Mucosa of descending colon (tissue), 3 donors: ENCODE data around the gene SLC25A45. TPM values are rescaled to one million over a fixed set of nuclear protein-coding genes. Genes with fewer than 3 reads are reported as not detected.

ENCODE experiments used
- ATAC-seq: fragments of 200-7000 bp; cut with Tn5 transposase; one replicate; pipeline ENCODE4 v1.9.1; 2020; ENCODE audit warnings: mild to moderate bottlenecking, moderate library complexity
- DNase-seq, 3 donors: peaks; one replicate each; pipeline ENCODE4 v3.0.0-alpha.2; 2020
- H3K36me3 ChIP-seq: fragments of 200-600 bp; one replicate; pipeline ENCODE4 v1.8.0; 2021; ENCODE audit warnings: low read depth, mild to moderate bottlenecking
- H3K4me1 ChIP-seq: fragments of 200-600 bp; one replicate; pipeline ENCODE4 v1.8.0; 2021; ENCODE audit warnings: low read depth, mild to moderate bottlenecking
- H3K4me3 ChIP-seq: fragments of 200-600 bp; one replicate; pipeline ENCODE4 v1.8.0; 2021; ENCODE audit warnings: mild to moderate bottlenecking
- H3K9me3 ChIP-seq: fragments of 200-600 bp; one replicate; pipeline ENCODE4 v1.8.0; 2021; ENCODE audit warnings: mild to moderate bottlenecking
- intact Hi-C, 2 donors: fragments of 100-400 bp; cut with DNase I in 1 of 2; cut with micrococcal nuclease in 1 of 2; formaldehyde crosslinking; loops; one replicate each; pipeline versions ENCODE4 v1.11.0 to v1.11.1; 2022; cut with DNase I, micrococcal nuclease
- total RNA-seq, 3 donors: library from RNA; stranded (reverse); fragmentation: NEBNext Ultra II Directional in 2 of 3; extraction: Animal tissue kit (Norgen Biotek cat#: 25700) in 2 of 3; gene quantifications; one replicate each; pipeline versions ENCODE4 v1.2.1 to v1.2.4, GENCODE V29; 2021 to 2023
- TF ChIP-seq, protein P1 (sequence below): fragments of 200-600 bp; IDR thresholded peaks from one replicate; pipeline ENCODE4 v1.8.0; 2022; ENCODE audit warnings: antibody characterized with exemption, mild to moderate bottlenecking
- donor health status: DM: no; HTN: no; CAD: no; lungs with moderate emphysema.
- donor health status: DM: no; HTN: no; CAD: no.
- donor health status: DM: no; HTN: yes; CAD: no.

The SLC25A45 gene
- total RNA-seq, 3 donors from 2014 or later: 8.0 to 10.5 (median 10.1) TPM

GRCh38 chr11:65422633-65423515 is 40.4 kb upstream of the SLC25A45 start, which contains the start of gene NEAT1:
Gene NEAT1 (plus strand): TSS chr11:65422798.
- intact Hi-C loops: loop anchor here in 1 of 2 donors (5.0 kb wide), 1 partner anchor 79 kb away; no protein-coding TSS in a partner anchor
- peak; percentile 97 to 99 (median 99) for DNase-seq
- TF ChIP-seq, protein P1, sequence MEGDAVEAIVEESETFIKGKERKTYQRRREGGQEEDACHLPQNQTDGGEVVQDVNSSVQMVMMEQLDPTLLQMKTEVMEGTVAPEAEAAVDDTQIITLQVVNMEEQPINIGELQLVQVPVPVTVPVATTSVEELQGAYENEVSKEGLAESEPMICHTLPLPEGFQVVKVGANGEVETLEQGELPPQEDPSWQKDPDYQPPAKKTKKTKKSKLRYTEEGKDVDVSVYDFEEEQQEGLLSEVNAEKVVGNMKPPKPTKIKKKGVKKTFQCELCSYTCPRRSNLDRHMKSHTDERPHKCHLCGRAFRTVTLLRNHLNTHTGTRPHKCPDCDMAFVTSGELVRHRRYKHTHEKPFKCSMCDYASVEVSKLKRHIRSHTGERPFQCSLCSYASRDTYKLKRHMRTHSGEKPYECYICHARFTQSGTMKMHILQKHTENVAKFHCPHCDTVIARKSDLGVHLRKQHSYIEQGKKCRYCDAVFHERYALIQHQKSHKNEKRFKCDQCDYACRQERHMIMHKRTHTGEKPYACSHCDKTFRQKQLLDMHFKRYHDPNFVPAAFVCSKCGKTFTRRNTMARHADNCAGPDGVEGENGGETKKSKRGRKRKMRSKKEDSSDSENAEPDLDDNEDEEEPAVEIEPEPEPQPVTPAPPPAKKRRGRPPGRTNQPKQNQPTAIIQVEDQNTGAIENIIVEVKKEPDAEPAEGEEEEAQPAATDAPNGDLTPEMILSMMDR: no peak
- Histone ChIP-seq H3K4me1 (peaks cover 44% of the 10 kb centered on the region), H3K9me3 (no peaks in the 10 kb centered on the region), H3K4me3 (peak within 1 kb of the TSS; percentile 81), H3K36me3 (no peaks in the 10 kb centered on the region)
- ATAC-seq: peak; percentile 40

- DNase-seq (peak; percentile 98 to 99 (median 99)), ATAC-seq (peak; percentile 49)
- H3K9me3 ChIP-seq: no peaks in the 10 kb centered on the region
- peaks cover 48% of the 10 kb centered on the region for H3K4me1 ChIP-seq
- H3K36me3 ChIP-seq: no peaks in the 10 kb centered on the region
- TF ChIP-seq, protein P1: no peak
- peak overlapping the region; percentile 81 for H3K4me3 ChIP-seq
- intact Hi-C loops: loop anchor here in 1 of 2 donors (5.0 kb wide), 1 partner anchor 80 kb away; no protein-coding TSS in a partner anchor
Measured at GRCh38 chr11:65421794-65422632, 39.6 kb upstream of the SLC25A45 start.

- Histone ChIP-seq H3K4me3 (no peak overlapping the region), H3K4me1 (peaks cover 46% of the 10 kb centered on the region), H3K9me3 (no peaks in the 10 kb centered on the region), H3K36me3 (no peaks in the 10 kb centered on the region)
- ATAC-seq (peak; percentile 46), DNase-seq (peak; percentile 90 to 97 (median 94))
- TF ChIP-seq, protein P1: no peak
- intact Hi-C loops: loop anchor here in 1 of 2 donors (5.0 kb wide), 1 partner anchor 81 kb away; no protein-coding TSS in a partner anchor
Measured at GRCh38 chr11:65420979-65421793, 38.7 kb upstream of the SLC25A45 start.

DNA sequence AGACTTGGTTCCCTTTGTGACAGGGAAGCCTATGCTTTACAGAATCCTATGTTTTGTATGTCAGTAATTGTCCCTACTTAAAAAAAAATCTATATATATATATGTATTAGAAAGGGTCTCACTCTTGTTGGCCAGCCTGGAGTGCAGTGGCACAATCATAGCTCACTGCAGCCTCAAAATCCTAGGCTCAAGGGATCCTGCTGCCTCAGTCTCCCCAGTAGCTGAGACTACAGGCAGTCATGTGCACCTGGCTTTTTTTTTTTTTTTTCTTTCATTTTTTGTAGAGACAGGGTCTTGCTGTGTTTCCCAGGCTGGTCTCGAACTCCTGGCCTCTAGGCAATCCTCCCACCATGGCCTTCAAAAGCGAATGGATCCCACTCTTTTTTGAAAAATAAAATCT is 38.1 kb upstream of the SLC25A45 start:
- ATAC-seq: no peak
- intact Hi-C loops: loop anchor here in 1 of 2 donors (5.0 kb wide), 1 partner anchor 82 kb away; no protein-coding TSS in a partner anchor
- peaks cover 51% of the 10 kb centered on the region for H3K4me1 ChIP-seq

More for the DNA sequence above, 38.1 kb upstream of the SLC25A45 start:
- Histone ChIP-seq H3K4me3 (no peak overlapping the region), H3K36me3 (no peaks in the 10 kb centered on the region), H3K9me3 (no peaks in the 10 kb centered on the region)
- TF ChIP-seq, protein P1: no peak
- DNase-seq: no peak
